Measurements from ENCODE around the gene ADRA1B.

ADRA1B gene

GRCh38 chr5:159969966-159970365, 53.7 kb downstream of the ADRA1B start:
- TF ChIP-seq CTCF (IDR thresholded peaks at IDR 0.05; ENCODE audit: low read depth, low read length): no peak
- H3K4me3 ChIP-seq (ENCODE audit: low read depth, low read length): no peak overlapping the region

GRCh38 chr5:159971038-159971437, 54.8 kb downstream of the ADRA1B start:
- no peak overlapping the region for H3K4me3 ChIP-seq (ENCODE audit: low read depth, low read length)
- TF ChIP-seq CTCF (IDR thresholded peaks at IDR 0.05; ENCODE audit: low read depth, low read length): no peak

GRCh38 chr5:159971514-159971913, 55.2 kb downstream of the ADRA1B start:
- no peak for TF ChIP-seq CTCF (IDR thresholded peaks at IDR 0.05; ENCODE audit: low read depth, low read length)
- no peak overlapping the region for H3K4me3 ChIP-seq (ENCODE audit: low read depth, low read length)

GRCh38 chr5:159971931-159972461, 55.7 kb downstream of the ADRA1B start:
- no peak overlapping the region for H3K4me3 ChIP-seq (ENCODE audit: low read depth, low read length)
- no peak for TF ChIP-seq CTCF (IDR thresholded peaks at IDR 0.05; ENCODE audit: low read depth, low read length)

- TF ChIP-seq CTCF (IDR thresholded peaks at IDR 0.05; ENCODE audit: low read depth, low read length): no peak
Measured at GRCh38 chr5:159972538-159973362, 56.5 kb downstream of the ADRA1B start.

GRCh38 chr5:159975462-159976019, 59.3 kb downstream of the ADRA1B start:
- peak; percentile 56 for TF ChIP-seq CTCF (IDR thresholded peaks at IDR 0.05; ENCODE audit: low read depth, low read length)
- H3K4me3 ChIP-seq (ENCODE audit: low read depth, low read length): no peak overlapping the region

More at GRCh38 chr5:159972538-159973362, 56.5 kb downstream of the ADRA1B start:
- no peak overlapping the region for H3K4me3 ChIP-seq (ENCODE audit: low read depth, low read length)

GRCh38 chr5:159976921-159977320, 60.6 kb downstream of the ADRA1B start:
- no peak for TF ChIP-seq CTCF (IDR thresholded peaks at IDR 0.05; ENCODE audit: low read depth, low read length)
- H3K4me3 ChIP-seq (ENCODE audit: low read depth, low read length): no peak overlapping the region

All from WI38 (cell line).